Neural cell (in vitro differentiated cells): ENCODE measurements around the gene WNT6. TPM values are rescaled to one million over a fixed set of nuclear protein-coding genes. Genes with fewer than 3 reads are reported as not detected.

Experiments
- H2AFZ ChIP-seq: fragments of 200-600, 300-800 bp; sonication (generic), shearing (Covaris generic); 2 replicates; pipeline ENCODE4 v1.6.0; 2014; ENCODE audit warnings: low read depth, mild to moderate bottlenecking, antibody characterized with exemption, low read length, moderate library complexity
- H3F3A ChIP-seq: fragments of 200-600 bp; shearing (Covaris generic); 2 replicates; pipeline ENCODE4 v1.6.1; 2016; ENCODE audit warnings: mild to moderate bottlenecking, moderate library complexity, mixed read lengths, antibody characterized with exemption, low read length; ENCODE audit not compliant: insufficient read depth, poor library complexity, severe bottlenecking
- H3K27ac ChIP-seq: fragments of 200-600, 300-800 bp; sonication (generic), shearing (Covaris generic); 2 replicates; pipeline ENCODE4 v1.5.1; 2014; ENCODE audit warnings: mild to moderate bottlenecking, low read length, moderate library complexity
- H3K27me3 ChIP-seq: fragments of 300-800, 200-600 bp; sonication (generic), shearing (Covaris generic); 2 replicates; pipeline ENCODE4 v1.6.0; 2014; ENCODE audit warnings: mild to moderate bottlenecking, low read depth, low read length, moderate library complexity; ENCODE audit not compliant: insufficient read depth
- H3K36me3 ChIP-seq: fragments of 300-800, 200-600 bp; sonication (generic), shearing (Covaris generic); 2 replicates; pipeline ENCODE4 v1.5.1; 2014; ENCODE audit warnings: mild to moderate bottlenecking, antibody characterized with exemption, low read length, moderate library complexity; ENCODE audit not compliant: insufficient read depth
- H3K4me2 ChIP-seq: fragments of 300-800, 200-600 bp; sonication (generic), shearing (Covaris generic); 2 replicates; pipeline ENCODE4 v1.6.0; 2014; ENCODE audit warnings: mild to moderate bottlenecking, low read length
- H3K4me3 ChIP-seq: fragments of 300-800, 200-600 bp; sonication (generic), shearing (Covaris generic); 2 replicates; pipeline ENCODE4 v1.5.1; 2014; ENCODE audit warnings: mild to moderate bottlenecking, low read length, moderate library complexity
- H3K79me2 ChIP-seq: fragments of 200-600 bp; shearing (Covaris generic); replicated peaks from 2 replicates; pipeline ENCODE4 v1.6.0; 2014; ENCODE audit warnings: mild to moderate bottlenecking, low read length, moderate library complexity; ENCODE audit not compliant: insufficient read depth
- H3K9ac ChIP-seq: fragments of 300-800, 200-600 bp; sonication (generic), shearing (Covaris generic); 2 replicates; pipeline ENCODE4 v1.6.1; 2016; ENCODE audit warnings: mild to moderate bottlenecking, low read length, mixed read lengths
- H3K9me2 ChIP-seq: fragments of 200-600 bp; shearing (Covaris generic); 2 replicates; pipeline ENCODE4 v1.6.1; 2016; ENCODE audit warnings: mild to moderate bottlenecking, low read length, mixed read lengths; ENCODE audit not compliant: insufficient read depth
- H3K9me3 ChIP-seq: fragments of 200-600, 300-800 bp; sonication (generic), shearing (Covaris generic); 2 replicates; pipeline ENCODE4 v1.6.1; 2016; ENCODE audit warnings: mild to moderate bottlenecking, mixed run types, low read length, moderate library complexity, mixed read lengths
- H4K20me1 ChIP-seq: fragments of 200-600 bp; shearing (Covaris generic); 2 replicates; pipeline ENCODE4 v1.6.1; 2016; ENCODE audit warnings: mild to moderate bottlenecking, mixed run types; ENCODE audit not compliant: insufficient read depth
- EP300 ChIP-seq: fragments of 450-650 bp; conservative IDR thresholded peaks from 2 replicates; pipeline ENCODE4 v1.6.1; 2014; ENCODE audit warnings: antibody characterized with exemption, mild to moderate bottlenecking, moderate library complexity; ENCODE audit not compliant: poor library complexity, severe bottlenecking
- EZH2 ChIP-seq: fragments of 200-600, 300-800 bp; shearing (Covaris generic), sonication (generic); IDR thresholded peaks from 2 replicates; pipeline ENCODE4 v1.6.1; 2014; ENCODE audit warnings: antibody characterized with exemption, low read length, borderline replicate concordance, mild to moderate bottlenecking; ENCODE audit not compliant: insufficient read depth, poor library complexity, severe bottlenecking
- MXI1 ChIP-seq: fragments of 450-650 bp; conservative IDR thresholded peaks from 2 replicates; pipeline ENCODE4 v1.6.1; 2014; ENCODE audit warnings: antibody characterized with exemption, mild to moderate bottlenecking; ENCODE audit not compliant: poor library complexity, severe bottlenecking
- POLR2AphosphoS5 ChIP-seq: IDR thresholded peaks from 2 replicates; pipeline ENCODE4 v1.6.1; 2012
- RAD21 ChIP-seq: fragments of 450-650 bp; conservative IDR thresholded peaks from 2 replicates; pipeline ENCODE4 v1.6.1; 2014; ENCODE audit warnings: antibody characterized with exemption, mild to moderate bottlenecking, moderate library complexity
- SMC3 ChIP-seq: fragments of 450-650 bp; conservative IDR thresholded peaks from 2 replicates; pipeline ENCODE4 v1.6.1; 2014; ENCODE audit warnings: antibody characterized with exemption, mild to moderate bottlenecking, moderate library complexity; ENCODE audit not compliant: poor library complexity
- TAF1 ChIP-seq: IDR thresholded peaks from 2 replicates; pipeline ENCODE4 v1.6.1; 2012; ENCODE audit warnings: low read depth
- polyA plus RNA-seq: library from polyadenylated mRNA; depleted of rRNA; stranded (reverse); fragments of >200 nt; gene quantifications from 2 replicates; pipeline ENCODE4 v1.2.3, GENCODE V29; 2014
- TF ChIP-seq, protein P1 (sequence below): fragments of 450-650 bp; IDR thresholded peaks from 2 replicates; pipeline ENCODE4 v1.5.1; 2014; ENCODE audit warnings: antibody characterized with exemption, mild to moderate bottlenecking, moderate library complexity; ENCODE audit not compliant: poor library complexity, severe bottlenecking
- TF ChIP-seq, protein P2 (sequence below): IDR thresholded peaks from 2 replicates; pipeline ENCODE4 v1.6.1; 2012; ENCODE audit warnings: borderline replicate concordance

Gene WNT6
- polyA plus RNA-seq, 1 donor from 2014 or later, result not detected

DNA sequence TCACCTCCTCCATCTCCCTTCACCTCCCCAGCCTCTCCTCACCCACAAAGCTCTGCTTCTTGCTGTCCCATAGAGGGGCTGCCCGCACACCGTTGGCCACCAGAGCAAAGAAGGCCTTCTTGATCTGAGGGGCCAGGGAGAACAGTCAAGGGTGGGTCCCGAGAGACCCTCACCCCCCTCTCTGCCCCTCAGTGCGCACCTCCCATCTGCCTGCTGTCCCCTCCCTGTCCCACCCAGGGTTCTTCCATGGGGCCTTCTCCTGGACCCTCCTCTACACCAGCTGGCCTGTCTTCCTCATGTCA, 31.2 kb upstream of the WNT6 start:
- TF ChIP-seq EP300 (no peak), MXI1 (no peak), EZH2 (no peak), POLR2AphosphoS5 (no peak), TAF1 (no peak), RAD21 (no peak), SMC3 (no peak)
- TF ChIP-seq, protein P1, sequence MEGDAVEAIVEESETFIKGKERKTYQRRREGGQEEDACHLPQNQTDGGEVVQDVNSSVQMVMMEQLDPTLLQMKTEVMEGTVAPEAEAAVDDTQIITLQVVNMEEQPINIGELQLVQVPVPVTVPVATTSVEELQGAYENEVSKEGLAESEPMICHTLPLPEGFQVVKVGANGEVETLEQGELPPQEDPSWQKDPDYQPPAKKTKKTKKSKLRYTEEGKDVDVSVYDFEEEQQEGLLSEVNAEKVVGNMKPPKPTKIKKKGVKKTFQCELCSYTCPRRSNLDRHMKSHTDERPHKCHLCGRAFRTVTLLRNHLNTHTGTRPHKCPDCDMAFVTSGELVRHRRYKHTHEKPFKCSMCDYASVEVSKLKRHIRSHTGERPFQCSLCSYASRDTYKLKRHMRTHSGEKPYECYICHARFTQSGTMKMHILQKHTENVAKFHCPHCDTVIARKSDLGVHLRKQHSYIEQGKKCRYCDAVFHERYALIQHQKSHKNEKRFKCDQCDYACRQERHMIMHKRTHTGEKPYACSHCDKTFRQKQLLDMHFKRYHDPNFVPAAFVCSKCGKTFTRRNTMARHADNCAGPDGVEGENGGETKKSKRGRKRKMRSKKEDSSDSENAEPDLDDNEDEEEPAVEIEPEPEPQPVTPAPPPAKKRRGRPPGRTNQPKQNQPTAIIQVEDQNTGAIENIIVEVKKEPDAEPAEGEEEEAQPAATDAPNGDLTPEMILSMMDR, result no peak
- TF ChIP-seq, protein P2, sequence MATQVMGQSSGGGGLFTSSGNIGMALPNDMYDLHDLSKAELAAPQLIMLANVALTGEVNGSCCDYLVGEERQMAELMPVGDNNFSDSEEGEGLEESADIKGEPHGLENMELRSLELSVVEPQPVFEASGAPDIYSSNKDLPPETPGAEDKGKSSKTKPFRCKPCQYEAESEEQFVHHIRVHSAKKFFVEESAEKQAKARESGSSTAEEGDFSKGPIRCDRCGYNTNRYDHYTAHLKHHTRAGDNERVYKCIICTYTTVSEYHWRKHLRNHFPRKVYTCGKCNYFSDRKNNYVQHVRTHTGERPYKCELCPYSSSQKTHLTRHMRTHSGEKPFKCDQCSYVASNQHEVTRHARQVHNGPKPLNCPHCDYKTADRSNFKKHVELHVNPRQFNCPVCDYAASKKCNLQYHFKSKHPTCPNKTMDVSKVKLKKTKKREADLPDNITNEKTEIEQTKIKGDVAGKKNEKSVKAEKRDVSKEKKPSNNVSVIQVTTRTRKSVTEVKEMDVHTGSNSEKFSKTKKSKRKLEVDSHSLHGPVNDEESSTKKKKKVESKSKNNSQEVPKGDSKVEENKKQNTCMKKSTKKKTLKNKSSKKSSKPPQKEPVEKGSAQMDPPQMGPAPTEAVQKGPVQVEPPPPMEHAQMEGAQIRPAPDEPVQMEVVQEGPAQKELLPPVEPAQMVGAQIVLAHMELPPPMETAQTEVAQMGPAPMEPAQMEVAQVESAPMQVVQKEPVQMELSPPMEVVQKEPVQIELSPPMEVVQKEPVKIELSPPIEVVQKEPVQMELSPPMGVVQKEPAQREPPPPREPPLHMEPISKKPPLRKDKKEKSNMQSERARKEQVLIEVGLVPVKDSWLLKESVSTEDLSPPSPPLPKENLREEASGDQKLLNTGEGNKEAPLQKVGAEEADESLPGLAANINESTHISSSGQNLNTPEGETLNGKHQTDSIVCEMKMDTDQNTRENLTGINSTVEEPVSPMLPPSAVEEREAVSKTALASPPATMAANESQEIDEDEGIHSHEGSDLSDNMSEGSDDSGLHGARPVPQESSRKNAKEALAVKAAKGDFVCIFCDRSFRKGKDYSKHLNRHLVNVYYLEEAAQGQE, result no peak
- no peak overlapping the region for H3K9ac ChIP-seq
- no peak overlapping the region for H3K27ac ChIP-seq

DNA sequence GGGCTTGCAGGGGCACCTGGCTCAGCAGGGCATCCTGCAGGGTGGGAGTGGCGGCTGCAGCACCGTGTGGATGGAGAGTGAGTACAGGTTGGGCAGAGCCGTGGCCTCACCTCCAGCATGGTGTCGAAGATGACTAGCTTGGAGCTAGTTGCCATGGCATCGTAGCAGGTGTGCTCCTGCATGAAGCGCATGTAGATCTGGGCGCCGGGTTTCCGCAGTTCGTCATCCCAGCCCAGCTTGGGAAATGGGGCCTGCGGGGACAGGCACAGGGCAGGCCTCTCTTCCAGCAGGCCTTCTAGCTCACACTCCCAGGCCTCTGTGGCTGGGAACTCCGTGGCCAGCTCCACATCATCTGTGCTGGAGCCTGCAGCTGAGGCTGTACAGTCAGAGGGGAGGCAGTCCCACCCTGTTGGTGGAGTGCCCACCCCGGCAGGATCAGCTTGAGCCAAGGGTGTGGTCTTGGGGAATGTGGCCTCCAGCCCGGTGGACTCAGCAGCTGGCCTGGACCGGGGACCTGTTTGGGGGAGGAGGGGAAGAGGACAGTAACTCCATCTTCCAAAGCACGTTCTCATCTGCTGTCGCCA, 29.6 kb upstream of the WNT6 start:
- no peaks in the 10 kb centered on the region for H3F3A ChIP-seq
- no peaks in the 10 kb centered on the region for H3K9me2 ChIP-seq
- TF ChIP-seq TAF1, result no peak
- TF ChIP-seq MXI1, result no peak
- no peak for TF ChIP-seq SMC3
- H3K36me3 ChIP-seq, result no peaks in the 10 kb centered on the region
- H3K9me3 ChIP-seq, result no peaks in the 10 kb centered on the region
- H3K27me3 ChIP-seq, result peaks cover 7% of the 10 kb centered on the region
- H2AFZ ChIP-seq, result no peak overlapping the region
- H3K27ac ChIP-seq, result no peak overlapping the region
- no peaks in the 10 kb centered on the region for H4K20me1 ChIP-seq
- H3K79me2 ChIP-seq, result no peaks in the 10 kb centered on the region
- H3K9ac ChIP-seq, result no peak overlapping the region
- no peak overlapping the region for H3K4me3 ChIP-seq
- H3K4me2 ChIP-seq, result no peak overlapping the region

More for the DNA sequence above, 31.2 kb upstream of the WNT6 start:
- Histone ChIP-seq H4K20me1 (no peaks in the 10 kb centered on the region), H3K4me3 (no peak overlapping the region), H3K9me2 (no peaks in the 10 kb centered on the region), H3K4me2 (no peak overlapping the region), H3F3A (no peaks in the 10 kb centered on the region), H2AFZ (no peak overlapping the region), H3K9me3 (no peaks in the 10 kb centered on the region), H3K36me3 (no peaks in the 10 kb centered on the region), H3K27me3 (no peaks in the 10 kb centered on the region), H3K79me2 (no peaks in the 10 kb centered on the region)
